Neural cell (in vitro differentiated cells): ENCODE data around the gene FMR1. TPM values are rescaled to one million over a fixed set of nuclear protein-coding genes. Genes with fewer than 3 reads are reported as not detected.

Source experiments
- H2AFZ ChIP-seq: fragments of 200-600, 300-800 bp; sonication (generic), shearing (Covaris generic); 2 replicates; pipeline ENCODE4 v1.6.0; 2014; ENCODE audit warnings: low read depth, mild to moderate bottlenecking, antibody characterized with exemption, low read length, moderate library complexity
- H3F3A ChIP-seq: fragments of 200-600 bp; shearing (Covaris generic); 2 replicates; pipeline ENCODE4 v1.6.1; 2016; ENCODE audit warnings: mild to moderate bottlenecking, moderate library complexity, mixed read lengths, antibody characterized with exemption, low read length; ENCODE audit not compliant: insufficient read depth, poor library complexity, severe bottlenecking
- H3K27ac ChIP-seq: fragments of 200-600, 300-800 bp; sonication (generic), shearing (Covaris generic); 2 replicates; pipeline ENCODE4 v1.5.1; 2014; ENCODE audit warnings: mild to moderate bottlenecking, low read length, moderate library complexity
- H3K27me3 ChIP-seq: fragments of 300-800, 200-600 bp; sonication (generic), shearing (Covaris generic); 2 replicates; pipeline ENCODE4 v1.6.0; 2014; ENCODE audit warnings: mild to moderate bottlenecking, low read depth, low read length, moderate library complexity; ENCODE audit not compliant: insufficient read depth
- H3K36me3 ChIP-seq: fragments of 300-800, 200-600 bp; sonication (generic), shearing (Covaris generic); 2 replicates; pipeline ENCODE4 v1.5.1; 2014; ENCODE audit warnings: mild to moderate bottlenecking, antibody characterized with exemption, low read length, moderate library complexity; ENCODE audit not compliant: insufficient read depth
- H3K4me2 ChIP-seq: fragments of 300-800, 200-600 bp; sonication (generic), shearing (Covaris generic); 2 replicates; pipeline ENCODE4 v1.6.0; 2014; ENCODE audit warnings: mild to moderate bottlenecking, low read length
- H3K4me3 ChIP-seq: fragments of 300-800, 200-600 bp; sonication (generic), shearing (Covaris generic); 2 replicates; pipeline ENCODE4 v1.5.1; 2014; ENCODE audit warnings: mild to moderate bottlenecking, low read length, moderate library complexity
- H3K79me2 ChIP-seq: fragments of 200-600 bp; shearing (Covaris generic); replicated peaks from 2 replicates; pipeline ENCODE4 v1.6.0; 2014; ENCODE audit warnings: mild to moderate bottlenecking, low read length, moderate library complexity; ENCODE audit not compliant: insufficient read depth
- H3K9ac ChIP-seq: fragments of 300-800, 200-600 bp; sonication (generic), shearing (Covaris generic); 2 replicates; pipeline ENCODE4 v1.6.1; 2016; ENCODE audit warnings: mild to moderate bottlenecking, low read length, mixed read lengths
- H3K9me2 ChIP-seq: fragments of 200-600 bp; shearing (Covaris generic); 2 replicates; pipeline ENCODE4 v1.6.1; 2016; ENCODE audit warnings: mild to moderate bottlenecking, low read length, mixed read lengths; ENCODE audit not compliant: insufficient read depth
- H3K9me3 ChIP-seq: fragments of 200-600, 300-800 bp; sonication (generic), shearing (Covaris generic); 2 replicates; pipeline ENCODE4 v1.6.1; 2016; ENCODE audit warnings: mild to moderate bottlenecking, mixed run types, low read length, moderate library complexity, mixed read lengths
- H4K20me1 ChIP-seq: fragments of 200-600 bp; shearing (Covaris generic); 2 replicates; pipeline ENCODE4 v1.6.1; 2016; ENCODE audit warnings: mild to moderate bottlenecking, mixed run types; ENCODE audit not compliant: insufficient read depth
- CTCF ChIP-seq: fragments of 450-650 bp; IDR thresholded peaks from 2 replicates; pipeline ENCODE4 v1.5.1; 2014; ENCODE audit warnings: antibody characterized with exemption, mild to moderate bottlenecking, moderate library complexity; ENCODE audit not compliant: poor library complexity, severe bottlenecking
- EP300 ChIP-seq: fragments of 450-650 bp; conservative IDR thresholded peaks from 2 replicates; pipeline ENCODE4 v1.6.1; 2014; ENCODE audit warnings: antibody characterized with exemption, mild to moderate bottlenecking, moderate library complexity; ENCODE audit not compliant: poor library complexity, severe bottlenecking
- EZH2 ChIP-seq: fragments of 200-600, 300-800 bp; shearing (Covaris generic), sonication (generic); IDR thresholded peaks from 2 replicates; pipeline ENCODE4 v1.6.1; 2014; ENCODE audit warnings: antibody characterized with exemption, low read length, borderline replicate concordance, mild to moderate bottlenecking; ENCODE audit not compliant: insufficient read depth, poor library complexity, severe bottlenecking
- MXI1 ChIP-seq: fragments of 450-650 bp; conservative IDR thresholded peaks from 2 replicates; pipeline ENCODE4 v1.6.1; 2014; ENCODE audit warnings: antibody characterized with exemption, mild to moderate bottlenecking; ENCODE audit not compliant: poor library complexity, severe bottlenecking
- POLR2AphosphoS5 ChIP-seq: IDR thresholded peaks from 2 replicates; pipeline ENCODE4 v1.6.1; 2012
- RAD21 ChIP-seq: fragments of 450-650 bp; conservative IDR thresholded peaks from 2 replicates; pipeline ENCODE4 v1.6.1; 2014; ENCODE audit warnings: antibody characterized with exemption, mild to moderate bottlenecking, moderate library complexity
- REST ChIP-seq: IDR thresholded peaks from 2 replicates; pipeline ENCODE4 v1.6.1; 2012; ENCODE audit warnings: borderline replicate concordance
- SMC3 ChIP-seq: fragments of 450-650 bp; conservative IDR thresholded peaks from 2 replicates; pipeline ENCODE4 v1.6.1; 2014; ENCODE audit warnings: antibody characterized with exemption, mild to moderate bottlenecking, moderate library complexity; ENCODE audit not compliant: poor library complexity
- TAF1 ChIP-seq: IDR thresholded peaks from 2 replicates; pipeline ENCODE4 v1.6.1; 2012; ENCODE audit warnings: low read depth
- polyA plus RNA-seq: library from polyadenylated mRNA; depleted of rRNA; stranded (reverse); fragments of >200 nt; gene quantifications from 2 replicates; pipeline ENCODE4 v1.2.3, GENCODE V29; 2014

The FMR1 gene
- polyA plus RNA-seq, 1 donor from 2014 or later = 70.8 TPM

GRCh38 chrX:147902270-147902669 is 9.4 kb upstream of the FMR1 start:
- H3K36me3 ChIP-seq = no peaks in the 10 kb centered on the region
- H3K27me3 ChIP-seq = no peaks in the 10 kb centered on the region
- H3F3A ChIP-seq = no peaks in the 10 kb centered on the region
- no peak overlapping the region for H2AFZ ChIP-seq
- no peaks in the 10 kb centered on the region for H3K9me3 ChIP-seq
- no peak overlapping the region for H3K27ac ChIP-seq
- no peaks in the 10 kb centered on the region for H3K79me2 ChIP-seq
- H3K9ac ChIP-seq = no peak overlapping the region
- no peak overlapping the region for H3K4me3 ChIP-seq
- H3K4me2 ChIP-seq = no peak overlapping the region
- H3K9me2 ChIP-seq = no peaks in the 10 kb centered on the region
- H4K20me1 ChIP-seq = no peaks in the 10 kb centered on the region
- TF ChIP-seq REST = no peak
- no peak for TF ChIP-seq EZH2
- TF ChIP-seq EP300 = no peak
- no peak for TF ChIP-seq TAF1
- TF ChIP-seq MXI1 = no peak
- TF ChIP-seq POLR2AphosphoS5 = no peak
- TF ChIP-seq SMC3 = no peak
- TF ChIP-seq CTCF = no peak
- TF ChIP-seq RAD21 = no peak

GRCh38 chrX:147908106-147908505 is 3.6 kb upstream of the FMR1 start:
- Histone ChIP-seq H3K9ac (no peak overlapping the region), H3K9me2 (no peaks in the 10 kb centered on the region)

More at GRCh38 chrX:147908106-147908505, 3.6 kb upstream of the FMR1 start:
- Histone ChIP-seq H4K20me1 (no peaks in the 10 kb centered on the region), H3K27me3 (no peaks in the 10 kb centered on the region), H3K4me3 (no peak overlapping the region), H3K9me3 (no peaks in the 10 kb centered on the region), H2AFZ (no peak overlapping the region), H3K27ac (no peak overlapping the region), H3K36me3 (no peaks in the 10 kb centered on the region), H3K79me2 (peaks cover 2% of the 10 kb centered on the region), H3K4me2 (no peak overlapping the region), H3F3A (no peaks in the 10 kb centered on the region)
- TF ChIP-seq REST (no peak), TAF1 (no peak), POLR2AphosphoS5 (no peak), EP300 (no peak), SMC3 (no peak), EZH2 (no peak), MXI1 (no peak), CTCF (no peak), RAD21 (no peak)
